HS-27A (cell line): ENCODE results near the gene WDR12.
"Not testable (repeated sequence)": the region's sequence is repeated elsewhere in the genome, so short reads cannot be mapped to it uniquely, and the experiment has no call there.

Experiments
- DNase-seq: peaks from one replicate; pipeline ENCODE4 v3.0.0-alpha.2; 2012; ENCODE audit warnings: low read depth, missing footprints

WDR12 gene

GRCh38 chr2:202883987-202884675, 27.3 kb downstream of the WDR12 start:
- DNase-seq, result no peak

GRCh38 chr2:202881570-202881969, 29.9 kb downstream of the WDR12 start:
- no peak for DNase-seq

- no peak for DNase-seq
Measured at GRCh38 chr2:202877699-202878098, 33.8 kb downstream of the WDR12 start.

GRCh38 chr2:202871300-202872141, 40.0 kb downstream of the WDR12 start, which contains the start of gene ICA1L:
Gene ICA1L (minus strand): TSS chr2:202871766. CDS start chr2:202829009, 42,757 bp downstream.
- DNase-seq, result peak; percentile 2

GRCh38 chr2:202870431-202871299, 40.8 kb downstream of the WDR12 start:
- peak; percentile 9 for DNase-seq

GRCh38 chr2:202861987-202862386, 49.5 kb downstream of the WDR12 start:
- DNase-seq, result no peak

- no peak for DNase-seq
Measured at GRCh38 chr2:202858601-202859000, 52.9 kb downstream of the WDR12 start.

- DNase-seq, result not testable (repeated sequence)
Measured at GRCh38 chr2:202849343-202849742, 62.1 kb downstream of the WDR12 start.

GRCh38 chr2:202848813-202849212, 62.7 kb downstream of the WDR12 start:
- no peak for DNase-seq

GRCh38 chr2:202847693-202848524, 63.6 kb downstream of the WDR12 start:
- DNase-seq, result no peak

GRCh38 chr2:202844656-202845055, 66.8 kb downstream of the WDR12 start:
- DNase-seq, result no peak

- DNase-seq, result no peak
Measured at GRCh38 chr2:202842690-202843089, 68.8 kb downstream of the WDR12 start.

- DNase-seq, result no peak
Measured at GRCh38 chr2:202841090-202841867, 70.2 kb downstream of the WDR12 start.

GRCh38 chr2:202831242-202832220, 79.9 kb downstream of the WDR12 start:
- peak; percentile 29 for DNase-seq

GRCh38 chr2:202824901-202825300, 86.6 kb downstream of the WDR12 start:
- no peak for DNase-seq
